B cell (primary cell): ENCODE measurements around the gene ERI3. TPM values are rescaled to one million over a fixed set of nuclear protein-coding genes. Genes with fewer than 3 reads are reported as not detected.

Experiments used
- ATAC-seq: fragments of 200-7000 bp; cut with Tn5 transposase; one replicate; pipeline ENCODE4 v1.10.0; 2021; ENCODE audit warnings: low read depth, mild to moderate bottlenecking, moderate number of reproducible peaks, moderate library complexity
- CTCF ChIA-PET: fragments of 350-600 bp; sonication (Branson Sonifier 250); formaldehyde crosslinking; loops from one replicate; lab custom pipeline; 2021; ENCODE audit warnings: antibody characterized with exemption, inconsistent platforms; lab: Charles Lee
- POLR2A ChIA-PET: fragments of 350-600 bp; sonication (Branson Sonifier 250); formaldehyde crosslinking; loops from one replicate; lab custom pipeline; 2021; ENCODE audit warnings: antibody characterized with exemption; lab: Charles Lee
- DNase-seq: peaks from one replicate; pipeline ENCODE4 v3.0.0; 2013
- H2AFZ ChIP-seq: 2 replicates; pipeline ENCODE4 v1.6.1; 2012; ENCODE audit warnings: mild to moderate bottlenecking, low read depth, low read length; ENCODE audit not compliant: insufficient read depth, poor library complexity, severe bottlenecking
- H3K27ac ChIP-seq, 2 donors: 1 replicate in 1 of 2; 2 replicates in 1 of 2; pipeline ENCODE4 v1.5.1; 2012 to 2013; ENCODE audit warnings: low read length in 2 of 2, mild to moderate bottlenecking in 2 of 2, moderate library complexity in 1 of 2
- H3K27me3 ChIP-seq, 4 experiments: fragments of 200-600 bp in 1 of 4; sonication (generic) in 1 of 4; replicated peaks in 1 of 4; 1 replicate in 2 of 4; 2 replicates in 2 of 4; pipeline versions ENCODE4 v1.6.1 to v1.7.0; 2013 to 2016; ENCODE audit warnings: low read length in 3 of 4, mild to moderate bottlenecking in 2 of 4, mixed read lengths in 1 of 4, moderate library complexity in 1 of 4; ENCODE audit not compliant: insufficient read depth in 4 of 4, control insufficient read depth in 3 of 4; ENCODE audit errors: control extremely low read depth in 1 of 4
- H3K36me3 ChIP-seq, 2 experiments: replicated peaks in 1 of 2; 1 replicate in 1 of 2; 2 replicates in 1 of 2; pipeline versions ENCODE4 v1.6.1 to v1.7.1; 2013; ENCODE audit warnings: low read length in 1 of 2; ENCODE audit not compliant: insufficient read depth in 2 of 2, control insufficient read depth in 1 of 2; ENCODE audit errors: control extremely low read depth in 1 of 2, extremely low read depth in 1 of 2
- H3K4me1 ChIP-seq, 2 donors: fragments of 200-600 bp in 1 of 2; sonication (generic) in 1 of 2; 1 replicate in 1 of 2; 2 replicates in 1 of 2; pipeline versions ENCODE4 v1.5.1 to v1.6.1; 2013 to 2017; ENCODE audit warnings: low read length in 2 of 2; ENCODE audit not compliant: control insufficient read depth in 2 of 2, insufficient read depth in 2 of 2
- H3K4me2 ChIP-seq: replicated peaks from 2 replicates; pipeline ENCODE3; 2012; ENCODE audit warnings: mild to moderate bottlenecking, low read depth, low read length; ENCODE audit not compliant: poor library complexity, severe bottlenecking
- H3K4me3 ChIP-seq, 5 experiments: fragments of 200-600 bp in 1 of 5; sonication (generic) in 1 of 5; 1 replicate in 3 of 5; 2 replicates in 2 of 5; pipeline versions ENCODE4 v1.5.1 to v1.7.0; 2011 to 2016; ENCODE audit warnings: low read length in 4 of 5, mild to moderate bottlenecking in 4 of 5, low read depth in 2 of 5, control low read depth in 1 of 5, moderate library complexity in 1 of 5; ENCODE audit not compliant: insufficient read depth in 1 of 5; ENCODE audit errors: control extremely low read depth in 1 of 5, extremely low read depth in 1 of 5
- H3K79me2 ChIP-seq: fragments of 200-600 bp; sonication (generic); one replicate; pipeline ENCODE4 v1.6.0; 2016; ENCODE audit warnings: low read length; ENCODE audit not compliant: control insufficient read depth, insufficient read depth
- H3K9ac ChIP-seq: fragments of 200-600 bp; sonication (generic); 2 replicates; pipeline ENCODE4 v1.6.1; 2017; ENCODE audit warnings: mild to moderate bottlenecking, low read length, moderate library complexity
- H3K9me3 ChIP-seq, 3 donors: one replicate each; pipeline versions ENCODE4 v1.6.1 to v1.7.1; 2013; ENCODE audit warnings: low read length in 2 of 3; ENCODE audit not compliant: control insufficient read depth in 2 of 3, insufficient read depth in 1 of 3; ENCODE audit errors: control extremely low read depth in 1 of 3
- H4K20me1 ChIP-seq: 2 replicates; pipeline ENCODE4 v1.6.0; 2012; ENCODE audit warnings: mild to moderate bottlenecking, low read length; ENCODE audit not compliant: insufficient read depth, control insufficient read depth, poor library complexity, severe bottlenecking
- H3K27ac Mint-ChIP-seq: one replicate; pipeline ENCODE4 v1.8.0; 2021; ENCODE audit warnings: mixed read lengths
- H3K27me3 Mint-ChIP-seq: one replicate; pipeline ENCODE4 v1.8.0; 2021; ENCODE audit warnings: mixed read lengths
- H3K4me1 Mint-ChIP-seq: one replicate; pipeline ENCODE4 v1.8.0; 2021; ENCODE audit warnings: mixed read lengths
- H3K4me3 Mint-ChIP-seq: one replicate; pipeline ENCODE4 v1.8.0; 2021; ENCODE audit warnings: mixed read lengths
- H3K9me3 Mint-ChIP-seq: one replicate; pipeline ENCODE4 v1.8.0; 2022; ENCODE audit warnings: mixed read lengths; ENCODE audit not compliant: insufficient read depth
- EZH2 ChIP-seq: IDR thresholded peaks from 2 replicates; pipeline ENCODE4 v1.6.1; 2012; ENCODE audit warnings: borderline replicate concordance, low read depth, mild to moderate bottlenecking, moderate library complexity, low read length; ENCODE audit not compliant: insufficient read depth, poor library complexity, severe bottlenecking
- WGBS: methylation state at CpG from one replicate; pipeline ENCODE4 v1.1.5; 2013; ENCODE audit warnings: missing lambda C conversion rate; ENCODE audit not compliant: insufficient coverage; 5-methylcytosine and 5-hydroxymethylcytosine counted together
- intact Hi-C: fragments of 100-400 bp; cut with micrococcal nuclease; formaldehyde crosslinking; loops from one replicate; pipeline ENCODE4 v1.10.0; 2022
- polyA plus RNA-seq: library from polyadenylated mRNA; depleted of rRNA; stranded (reverse); fragments of >200 nt; gene quantifications from 2 replicates; pipeline ENCODE4 v1.2.3, GENCODE V29; 2012
- total RNA-seq, 2 donors: library from RNA; stranded (reverse); fragments of 120-200 nt in 1 of 2; gene quantifications; 1 replicate in 1 of 2; 2 replicates in 1 of 2; pipeline versions ENCODE4 v1.2.3 to v1.2.4, GENCODE V29; 2013 to 2022
- TF ChIP-seq, protein P1 (sequence below): fragments of 200-600 bp; IDR thresholded peaks from one replicate; pipeline ENCODE4 v1.8.0; 2022; ENCODE audit warnings: antibody characterized with exemption, mild to moderate bottlenecking

The ERI3 gene
- total and polyA plus RNA-seq, 2 donors (not counting 1 experiment from before 2014, with no cell fraction given), result 37.5 to 53.9 TPM

GRCh38 chr1:44359234-44359935 is 4.3 kb upstream of the ERI3 start:
- ATAC-seq, result no peak
- H3K9me3 Mint-ChIP-seq, result no peaks in the 10 kb centered on the region
- no peak overlapping the region for H3K27ac Mint-ChIP-seq
- H3K4me1 Mint-ChIP-seq, result peaks cover 19% of the 10 kb centered on the region
- H3K4me3 Mint-ChIP-seq, result no peak overlapping the region
- no peaks in the 10 kb centered on the region for H3K9me3 ChIP-seq
- no peak overlapping the region for H3K4me3 ChIP-seq
- H3K4me2 ChIP-seq, result no peak overlapping the region
- peaks cover 3 to 15% of the 10 kb centered on the region in 2 donors for H3K4me1 ChIP-seq
- ChIA-PET CTCF (interaction anchor here (0.6 kb wide), 1 partner anchor 142 kb away, joined by 3 read pairs; no protein-coding TSS in a partner anchor), POLR2A (no interaction called here)
- H3K27ac ChIP-seq, result no peak overlapping the region
- H3K27me3 Mint-ChIP-seq, result no peaks in the 10 kb centered on the region
- no peak for TF ChIP-seq EZH2
- TF ChIP-seq, protein P1, sequence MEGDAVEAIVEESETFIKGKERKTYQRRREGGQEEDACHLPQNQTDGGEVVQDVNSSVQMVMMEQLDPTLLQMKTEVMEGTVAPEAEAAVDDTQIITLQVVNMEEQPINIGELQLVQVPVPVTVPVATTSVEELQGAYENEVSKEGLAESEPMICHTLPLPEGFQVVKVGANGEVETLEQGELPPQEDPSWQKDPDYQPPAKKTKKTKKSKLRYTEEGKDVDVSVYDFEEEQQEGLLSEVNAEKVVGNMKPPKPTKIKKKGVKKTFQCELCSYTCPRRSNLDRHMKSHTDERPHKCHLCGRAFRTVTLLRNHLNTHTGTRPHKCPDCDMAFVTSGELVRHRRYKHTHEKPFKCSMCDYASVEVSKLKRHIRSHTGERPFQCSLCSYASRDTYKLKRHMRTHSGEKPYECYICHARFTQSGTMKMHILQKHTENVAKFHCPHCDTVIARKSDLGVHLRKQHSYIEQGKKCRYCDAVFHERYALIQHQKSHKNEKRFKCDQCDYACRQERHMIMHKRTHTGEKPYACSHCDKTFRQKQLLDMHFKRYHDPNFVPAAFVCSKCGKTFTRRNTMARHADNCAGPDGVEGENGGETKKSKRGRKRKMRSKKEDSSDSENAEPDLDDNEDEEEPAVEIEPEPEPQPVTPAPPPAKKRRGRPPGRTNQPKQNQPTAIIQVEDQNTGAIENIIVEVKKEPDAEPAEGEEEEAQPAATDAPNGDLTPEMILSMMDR, result no peak
- no peaks in the 10 kb centered on the region for H3K36me3 ChIP-seq
- no peak for DNase-seq
- no peaks in the 10 kb centered on the region for H4K20me1 ChIP-seq
- H3K27me3 ChIP-seq, result no peaks in the 10 kb centered on the region
- H2AFZ ChIP-seq, result no peak overlapping the region
- 98% methylated on average over 5 of the region's 6 CpGs for WGBS
- intact Hi-C loops, result loop anchor here (5.0 kb wide), 1 partner anchor 1133 kb away; the partner anchor contains the start of gene TESK2
- peaks cover 6% of the 10 kb centered on the region for H3K79me2 ChIP-seq
- H3K9ac ChIP-seq, result no peak overlapping the region

DNA sequence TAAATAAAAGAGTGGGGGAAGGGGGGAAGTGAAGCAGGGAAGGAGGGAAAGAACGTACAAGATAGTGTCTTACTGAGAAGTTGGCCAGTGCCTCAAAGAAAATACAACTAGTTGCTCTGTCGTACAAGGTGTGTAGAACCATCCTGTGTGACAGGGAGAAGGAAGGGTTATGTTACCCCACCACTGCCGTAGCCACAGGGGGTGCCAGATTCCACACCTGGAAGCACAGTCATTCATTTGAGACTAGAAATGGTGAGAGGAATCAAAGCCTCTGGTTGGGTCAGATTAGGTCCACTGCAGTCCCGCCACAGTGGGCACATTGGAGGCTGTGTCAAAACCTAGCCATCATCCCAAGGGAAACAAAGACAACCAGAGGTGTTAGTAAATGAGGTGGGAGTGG is 2.7 kb upstream of the ERI3 start:
- H3K4me1 ChIP-seq, result peaks cover 7 to 19% of the 10 kb centered on the region in 2 donors
- H3K9me3 ChIP-seq, result no peaks in the 10 kb centered on the region
- intact Hi-C loops, result loop anchor here (5.0 kb wide), 1 partner anchor 1135 kb away; the partner anchor contains the start of gene TESK2
- H3K27me3 ChIP-seq, result no peaks in the 10 kb centered on the region
- H3K27ac ChIP-seq, result no peak overlapping the region
- no peak overlapping the region for H3K9ac ChIP-seq
- ATAC-seq, result no peak
- no peaks in the 10 kb centered on the region for H4K20me1 ChIP-seq
- no peak overlapping the region for H3K4me3 ChIP-seq
- CTCF ChIA-PET, result no interaction called here
- POLR2A ChIA-PET, result no interaction called here
- H3K4me2 ChIP-seq, result no peak overlapping the region
- TF ChIP-seq, protein P1, result no peak
- no peak for TF ChIP-seq EZH2
- no peaks in the 10 kb centered on the region for H3K36me3 ChIP-seq
- peaks cover 23% of the 10 kb centered on the region for H3K79me2 ChIP-seq
- Mint-ChIP-seq H3K27ac (no peak overlapping the region), H3K9me3 (no peaks in the 10 kb centered on the region), H3K27me3 (no peaks in the 10 kb centered on the region), H3K4me3 (no peak overlapping the region), H3K4me1 (peaks cover 28% of the 10 kb centered on the region)
- no peak overlapping the region for H2AFZ ChIP-seq
- 100% methylated on average over 2 of the region's 4 CpGs for WGBS
- DNase-seq, result no peak
